ENCODE results near the gene SCT.
"Not testable (repeated sequence)": the region's sequence is repeated elsewhere in the genome, so short reads cannot be mapped to it uniquely, and the experiment has no call there.

SCT gene

GRCh38 chr11:626475-627307 is at the start of gene SCT:
SCT (minus strand) TSS chr11:627181; CDS start chr11:627143, 38 bp downstream.
- in situ Hi-C loops (cut with HindIII; ENCODE audit: low sequenced_read_pairs): no loop called here

GRCh38 chr11:674406-674805 is 47.4 kb upstream of the SCT start:
- in situ Hi-C loops (cut with HindIII; ENCODE audit: low sequenced_read_pairs): loop anchor here (25.0 kb wide), 1 partner anchor 88 kb away; no protein-coding TSS in a partner anchor

- in situ Hi-C loops (cut with HindIII; ENCODE audit: low sequenced_read_pairs): loop anchor here (25.0 kb wide), 1 partner anchor 88 kb away; no protein-coding TSS in a partner anchor
These were observed 46.9 kb upstream of the SCT start for GRCh38 chr11:673866-674265.

- in situ Hi-C loops (cut with HindIII; ENCODE audit: low sequenced_read_pairs): loop anchor here (25.0 kb wide), 1 partner anchor 97 kb away; no protein-coding TSS in a partner anchor
These were observed 38.8 kb upstream of the SCT start for GRCh38 chr11:665704-666281.

- in situ Hi-C loops (cut with HindIII; ENCODE audit: low sequenced_read_pairs): loop anchor here (25.0 kb wide), 1 partner anchor 97 kb away; no protein-coding TSS in a partner anchor
These were observed 38.2 kb upstream of the SCT start for GRCh38 chr11:665062-665703.

- in situ Hi-C loops (cut with HindIII; ENCODE audit: low sequenced_read_pairs): loop anchor here (25.0 kb wide), 1 partner anchor 100 kb away; no protein-coding TSS in a partner anchor
These were observed 35.8 kb upstream of the SCT start for GRCh38 chr11:662689-663274.

- in situ Hi-C loops (cut with HindIII; ENCODE audit: low sequenced_read_pairs): loop anchor here (25.0 kb wide), 1 partner anchor 101 kb away; no protein-coding TSS in a partner anchor
These were observed 33.9 kb upstream of the SCT start for GRCh38 chr11:660681-661444.

- in situ Hi-C loops (cut with HindIII; ENCODE audit: low sequenced_read_pairs): loop anchor here (25.0 kb wide), 1 partner anchor 102 kb away; no protein-coding TSS in a partner anchor
These were observed 33.3 kb upstream of the SCT start for GRCh38 chr11:660281-660680.

GRCh38 chr11:659532-660085 is 32.6 kb upstream of the SCT start:
- in situ Hi-C loops (cut with HindIII; ENCODE audit: low sequenced_read_pairs): loop anchor here (25.0 kb wide), 1 partner anchor 103 kb away; no protein-coding TSS in a partner anchor

GRCh38 chr11:657691-658126 is 30.7 kb upstream of the SCT start:
- in situ Hi-C loops (cut with HindIII; ENCODE audit: low sequenced_read_pairs): loop anchor here (25.0 kb wide), 1 partner anchor 105 kb away; no protein-coding TSS in a partner anchor

GRCh38 chr11:656866-657265 is 29.9 kb upstream of the SCT start:
- in situ Hi-C loops (cut with HindIII; ENCODE audit: low sequenced_read_pairs): loop anchor here (25.0 kb wide), 1 partner anchor 105 kb away; no protein-coding TSS in a partner anchor

GRCh38 chr11:656426-656825 is 29.4 kb upstream of the SCT start:
- in situ Hi-C loops (cut with HindIII; ENCODE audit: low sequenced_read_pairs): loop anchor here (25.0 kb wide), 1 partner anchor 106 kb away; no protein-coding TSS in a partner anchor

GRCh38 chr11:655036-655726 is 28.2 kb upstream of the SCT start:
- in situ Hi-C loops (cut with HindIII; ENCODE audit: low sequenced_read_pairs): loop anchor here (25.0 kb wide), 1 partner anchor 107 kb away; no protein-coding TSS in a partner anchor

- in situ Hi-C loops (cut with HindIII; ENCODE audit: low sequenced_read_pairs): loop anchor here (25.0 kb wide), 1 partner anchor 108 kb away; no protein-coding TSS in a partner anchor
These were observed 27.5 kb upstream of the SCT start for GRCh38 chr11:654444-654843.

- in situ Hi-C loops (cut with HindIII; ENCODE audit: low sequenced_read_pairs): loop anchor here (25.0 kb wide), 1 partner anchor 108 kb away; no protein-coding TSS in a partner anchor
These were observed 26.9 kb upstream of the SCT start for GRCh38 chr11:653837-654236.

- in situ Hi-C loops (cut with HindIII; ENCODE audit: low sequenced_read_pairs): loop anchor here (25.0 kb wide), 1 partner anchor 109 kb away; no protein-coding TSS in a partner anchor
These were observed 26.2 kb upstream of the SCT start for GRCh38 chr11:653136-653535.

- in situ Hi-C loops (cut with HindIII; ENCODE audit: low sequenced_read_pairs): loop anchor here (25.0 kb wide), 1 partner anchor 112 kb away; no protein-coding TSS in a partner anchor
These were observed 23.5 kb upstream of the SCT start for GRCh38 chr11:650482-650881.

GRCh38 chr11:647672-648158 is 20.7 kb upstream of the SCT start:
- in situ Hi-C loops (cut with HindIII; ENCODE audit: low sequenced_read_pairs): not testable (repeated sequence)

Measured in endothelial cell of hepatic sinusoid (primary cell).